ENCODE measurements around the gene ALG6.
"Not testable (repeated sequence)": the region's sequence is repeated elsewhere in the genome, so short reads cannot be mapped to it uniquely, and the experiment has no call there.

The ALG6 gene

DNA sequence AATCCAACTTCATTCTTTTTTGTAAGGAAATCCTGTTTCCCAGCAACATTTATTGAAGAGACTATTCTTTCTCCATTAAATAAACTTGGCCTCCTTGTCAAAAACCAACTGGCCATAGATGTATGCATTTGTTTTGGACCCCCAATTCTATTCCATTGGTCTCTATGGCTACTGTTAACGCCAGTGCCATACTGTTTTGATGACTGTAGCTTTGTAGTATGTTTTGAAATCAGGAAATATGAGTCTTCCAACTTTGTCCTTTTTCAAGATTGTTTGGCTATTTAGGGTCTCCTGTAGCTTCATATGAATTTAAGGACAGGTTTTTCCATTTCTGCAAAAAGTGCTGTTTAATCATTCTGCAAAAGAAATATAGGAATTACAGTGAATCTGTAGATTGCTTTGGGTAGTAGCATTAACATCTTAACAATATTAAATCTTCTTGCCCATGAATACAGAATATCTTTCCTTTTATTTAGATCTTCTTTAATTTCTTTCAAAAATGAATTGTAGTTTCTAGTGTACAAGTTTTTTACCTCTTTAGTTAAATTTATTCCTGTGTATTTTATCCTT lies 94.3 kb downstream of the ALG6 start:
- H3K4me3 ChIP-seq: no peak overlapping the region
- H3K36me3 ChIP-seq: peaks cover 0 to 9% (median 7%) of the 10 kb centered on the region in 3 donors
- peaks cover 0 to 9% (median 8%) of the 10 kb centered on the region in 3 donors for H3K9me3 ChIP-seq
- no peaks in the 10 kb centered on the region for H3K4me1 ChIP-seq
- TF ChIP-seq, protein P1, sequence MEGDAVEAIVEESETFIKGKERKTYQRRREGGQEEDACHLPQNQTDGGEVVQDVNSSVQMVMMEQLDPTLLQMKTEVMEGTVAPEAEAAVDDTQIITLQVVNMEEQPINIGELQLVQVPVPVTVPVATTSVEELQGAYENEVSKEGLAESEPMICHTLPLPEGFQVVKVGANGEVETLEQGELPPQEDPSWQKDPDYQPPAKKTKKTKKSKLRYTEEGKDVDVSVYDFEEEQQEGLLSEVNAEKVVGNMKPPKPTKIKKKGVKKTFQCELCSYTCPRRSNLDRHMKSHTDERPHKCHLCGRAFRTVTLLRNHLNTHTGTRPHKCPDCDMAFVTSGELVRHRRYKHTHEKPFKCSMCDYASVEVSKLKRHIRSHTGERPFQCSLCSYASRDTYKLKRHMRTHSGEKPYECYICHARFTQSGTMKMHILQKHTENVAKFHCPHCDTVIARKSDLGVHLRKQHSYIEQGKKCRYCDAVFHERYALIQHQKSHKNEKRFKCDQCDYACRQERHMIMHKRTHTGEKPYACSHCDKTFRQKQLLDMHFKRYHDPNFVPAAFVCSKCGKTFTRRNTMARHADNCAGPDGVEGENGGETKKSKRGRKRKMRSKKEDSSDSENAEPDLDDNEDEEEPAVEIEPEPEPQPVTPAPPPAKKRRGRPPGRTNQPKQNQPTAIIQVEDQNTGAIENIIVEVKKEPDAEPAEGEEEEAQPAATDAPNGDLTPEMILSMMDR (IDR thresholded peaks at IDR 0.05): no peak
- no peak overlapping the region for H3K27ac ChIP-seq
- no peak for DNase-seq
- intact Hi-C loops (cut with DNase I; ENCODE audit: low total_unique reads): no loop called here
- H3K27me3 ChIP-seq: no peaks in the 10 kb centered on the region

DNA sequence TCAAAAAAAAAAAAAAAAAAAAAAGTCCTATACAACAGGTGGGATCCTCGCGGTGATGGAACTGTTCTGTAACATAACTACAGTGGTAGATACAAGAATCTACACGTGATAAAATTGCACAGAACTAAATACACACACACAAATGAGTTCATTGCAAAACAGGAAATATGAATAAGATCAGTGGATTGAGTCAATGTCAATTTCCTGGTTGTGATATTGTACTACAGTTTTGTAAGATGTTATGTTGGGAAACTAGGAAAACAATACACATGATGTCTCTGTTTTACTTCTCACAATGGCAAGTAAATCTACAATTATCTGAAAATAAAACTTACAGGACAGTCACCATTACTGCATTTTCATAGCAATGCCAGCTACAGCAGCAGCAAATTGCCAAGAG lies 95.8 kb downstream of the ALG6 start:
- Histone ChIP-seq H3K27ac (no peak overlapping the region), H3K36me3 (peaks cover 0 to 9% (median 7%) of the 10 kb centered on the region in 3 donors), H3K9me3 (peaks cover 0 to 9% (median 8%) of the 10 kb centered on the region in 3 donors), H3K27me3 (no peaks in the 10 kb centered on the region), H3K4me3 (no peak overlapping the region), H3K4me1 (no peaks in the 10 kb centered on the region)
- intact Hi-C loops (cut with DNase I; ENCODE audit: low total_unique reads): no loop called here
- DNase-seq: no peak
- TF ChIP-seq, protein P1 (IDR thresholded peaks at IDR 0.05): no peak

DNA sequence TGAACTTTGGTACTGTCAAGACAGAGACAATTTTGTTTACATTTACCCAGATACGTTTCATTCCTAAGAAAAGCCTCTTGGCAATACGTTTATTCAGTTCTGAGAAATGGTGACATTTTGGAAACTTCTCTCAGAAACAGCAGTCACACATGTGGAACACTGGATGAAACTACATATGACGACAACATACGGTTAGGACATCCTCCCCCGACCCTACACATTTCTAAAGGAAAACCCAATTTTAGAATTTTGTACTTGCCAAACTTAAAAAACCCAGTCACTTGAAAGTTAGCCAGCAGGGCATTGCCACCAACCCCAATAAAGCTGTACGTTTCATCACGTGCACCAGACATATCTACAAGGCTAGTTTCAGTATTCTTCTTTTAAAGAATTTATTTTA lies 98.8 kb downstream of the ALG6 start:
- H3K4me3 ChIP-seq: no peak overlapping the region
- peaks cover 0 to 9% (median 8%) of the 10 kb centered on the region in 3 donors for H3K9me3 ChIP-seq
- H3K27me3 ChIP-seq: no peaks in the 10 kb centered on the region
- H3K36me3 ChIP-seq: peaks cover 0 to 9% (median 7%) of the 10 kb centered on the region in 3 donors
- no peak for DNase-seq
- intact Hi-C loops (cut with DNase I; ENCODE audit: low total_unique reads): no loop called here
- TF ChIP-seq, protein P1 (IDR thresholded peaks at IDR 0.05): no peak
- H3K27ac ChIP-seq: no peak overlapping the region
- H3K4me1 ChIP-seq: no peaks in the 10 kb centered on the region

DNA sequence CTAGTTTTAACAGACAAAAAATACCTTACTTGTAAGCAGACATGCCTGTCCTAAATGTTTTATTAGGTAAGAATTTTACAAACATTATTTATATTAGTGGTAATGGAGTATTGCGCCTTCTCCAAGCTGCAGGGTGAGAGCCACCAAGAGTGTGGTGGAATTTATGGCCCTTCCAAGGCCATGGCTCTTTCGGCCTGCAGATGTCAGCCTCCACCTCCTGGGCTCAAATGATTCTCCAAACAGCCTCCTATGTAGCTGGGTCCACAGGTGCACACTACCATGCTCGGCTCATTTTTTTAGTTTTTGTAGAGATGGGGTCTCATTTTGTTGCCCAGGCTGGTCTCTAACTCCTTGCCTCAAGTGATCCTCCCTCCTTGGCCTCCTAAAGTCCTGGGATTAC lies 99.3 kb downstream of the ALG6 start:
- no peaks in the 10 kb centered on the region for H3K4me1 ChIP-seq
- peaks cover 0 to 4% (median 3%) of the 10 kb centered on the region in 3 donors for H3K9me3 ChIP-seq
- peaks cover 0 to 4% (median 3%) of the 10 kb centered on the region in 3 donors for H3K36me3 ChIP-seq
- TF ChIP-seq, protein P1 (IDR thresholded peaks at IDR 0.05): no peak
- DNase-seq: no peak
- H3K4me3 ChIP-seq: no peak overlapping the region
- intact Hi-C loops (cut with DNase I; ENCODE audit: low total_unique reads): no loop called here
- H3K27me3 ChIP-seq: no peaks in the 10 kb centered on the region
- H3K27ac ChIP-seq: no peak overlapping the region

DNA sequence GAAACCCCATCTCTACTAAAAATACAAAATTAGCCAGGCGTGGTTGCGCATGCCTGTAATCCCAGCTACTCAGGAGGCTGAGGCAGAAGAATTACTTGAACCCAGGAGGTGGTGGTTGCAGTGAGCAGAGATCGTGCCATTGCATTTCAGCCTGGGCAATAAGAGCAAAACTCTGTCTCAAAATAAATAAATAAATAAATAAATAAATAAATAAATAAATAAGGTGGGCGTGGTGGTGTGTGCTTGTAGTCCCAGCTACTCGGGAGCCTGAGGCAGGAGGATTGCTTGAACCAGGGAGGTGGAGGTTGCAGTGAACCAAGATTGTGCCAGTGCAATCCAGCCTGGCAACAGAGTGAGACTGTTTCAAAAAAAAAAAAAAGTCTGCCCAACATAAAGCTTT lies 101.3 kb downstream of the ALG6 start:
- H3K4me3 ChIP-seq; H3K4me1 ChIP-seq; H3K9me3 ChIP-seq; H3K36me3 ChIP-seq; H3K27me3 ChIP-seq; H3K27ac ChIP-seq; DNase-seq; intact Hi-C loops (cut with DNase I; ENCODE audit: low total_unique reads): not testable (repeated sequence)

DNA sequence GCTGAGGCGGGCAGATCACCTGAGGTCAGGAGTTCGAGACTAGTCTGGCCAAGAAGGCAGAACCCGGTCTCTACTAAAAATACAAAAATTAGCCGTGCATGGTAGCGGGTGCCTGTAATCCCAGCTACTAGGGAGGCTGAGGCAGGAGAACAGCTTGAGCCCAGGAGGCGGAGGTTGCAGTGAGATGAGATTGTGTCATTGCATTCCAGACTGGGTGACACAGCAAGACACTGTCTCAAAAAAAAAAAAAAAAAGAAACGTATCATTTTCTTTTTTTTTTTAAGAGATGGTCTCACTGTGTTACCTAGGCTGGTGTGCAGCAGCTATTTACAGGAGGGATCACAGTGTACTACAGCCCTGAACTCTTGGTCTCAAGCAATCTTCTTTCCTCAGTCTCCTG lies 108.3 kb downstream of the ALG6 start:
- Histone ChIP-seq H3K9me3 (no peaks in the 10 kb centered on the region), H3K4me3 (no peak overlapping the region), H3K27ac (no peak overlapping the region), H3K27me3 (no peaks in the 10 kb centered on the region), H3K4me1 (no peaks in the 10 kb centered on the region), H3K36me3 (no peaks in the 10 kb centered on the region)
- intact Hi-C loops (cut with DNase I; ENCODE audit: low total_unique reads): no loop called here
- no peak for DNase-seq
- TF ChIP-seq, protein P1 (IDR thresholded peaks at IDR 0.05): no peak

Data from tibial artery (tissue), 4 donors.